Prostate gland (tissue), 2 donors: ENCODE data around the gene MKLN1.

Experiments used
- CTCF ChIP-seq, 4 experiments: fragments of 200-600 bp in 2 of 4; fragments of 450-650 bp in 2 of 4; sonication (generic) in 2 of 4; IDR thresholded peaks; 1 replicate in 3 of 4; 2 replicates in 1 of 4; pipeline ENCODE4 v1.5.1; 2016 to 2019; ENCODE audit warnings: antibody characterized with exemption in 4 of 4, mild to moderate bottlenecking in 2 of 4, moderate library complexity in 2 of 4
- POLR2A ChIP-seq: fragments of 450-650 bp; IDR thresholded peaks from one replicate; pipeline ENCODE4 v1.6.1; 2016; ENCODE audit warnings: antibody characterized with exemption, mild to moderate bottlenecking

DNA sequence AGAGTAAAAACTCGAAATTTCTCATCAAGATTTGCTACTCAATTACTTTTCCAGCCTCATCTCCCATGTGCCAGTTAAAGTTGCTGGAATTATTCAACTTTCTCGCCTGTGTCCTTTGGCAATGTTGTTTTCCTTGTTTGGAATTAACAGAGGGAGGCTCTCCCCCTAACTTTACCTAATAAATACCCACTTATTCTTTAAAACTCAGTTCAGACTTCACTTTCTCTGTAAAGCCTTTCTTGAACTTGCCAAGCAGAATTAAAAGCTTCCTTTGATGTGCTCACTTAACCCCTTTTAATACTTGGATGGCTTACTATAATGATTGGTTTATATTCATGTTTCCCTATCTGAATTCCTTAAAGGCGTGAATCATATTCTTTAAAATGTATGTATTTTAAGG, 104.1 kb downstream of the MKLN1 start:
- TF ChIP-seq POLR2A (no peak), CTCF (IDR thresholded peaks at IDR 0.05) (no peak)
